Cardiac ventricle fibroblast (primary cell): ENCODE measurements around the gene TAF13. TPM values are rescaled to one million over a fixed set of nuclear protein-coding genes. Genes with fewer than 3 reads are reported as not detected.

Experiments used
- total RNA-seq: library from RNA; depleted of rRNA; stranded (reverse); fragments of >200 nt; gene quantifications from 2 replicates; pipeline ENCODE4 v1.2.3, GENCODE V29; 2015

Gene TAF13
- 39.0 and 48.9 TPM in 2 replicates for total RNA-seq

DNA sequence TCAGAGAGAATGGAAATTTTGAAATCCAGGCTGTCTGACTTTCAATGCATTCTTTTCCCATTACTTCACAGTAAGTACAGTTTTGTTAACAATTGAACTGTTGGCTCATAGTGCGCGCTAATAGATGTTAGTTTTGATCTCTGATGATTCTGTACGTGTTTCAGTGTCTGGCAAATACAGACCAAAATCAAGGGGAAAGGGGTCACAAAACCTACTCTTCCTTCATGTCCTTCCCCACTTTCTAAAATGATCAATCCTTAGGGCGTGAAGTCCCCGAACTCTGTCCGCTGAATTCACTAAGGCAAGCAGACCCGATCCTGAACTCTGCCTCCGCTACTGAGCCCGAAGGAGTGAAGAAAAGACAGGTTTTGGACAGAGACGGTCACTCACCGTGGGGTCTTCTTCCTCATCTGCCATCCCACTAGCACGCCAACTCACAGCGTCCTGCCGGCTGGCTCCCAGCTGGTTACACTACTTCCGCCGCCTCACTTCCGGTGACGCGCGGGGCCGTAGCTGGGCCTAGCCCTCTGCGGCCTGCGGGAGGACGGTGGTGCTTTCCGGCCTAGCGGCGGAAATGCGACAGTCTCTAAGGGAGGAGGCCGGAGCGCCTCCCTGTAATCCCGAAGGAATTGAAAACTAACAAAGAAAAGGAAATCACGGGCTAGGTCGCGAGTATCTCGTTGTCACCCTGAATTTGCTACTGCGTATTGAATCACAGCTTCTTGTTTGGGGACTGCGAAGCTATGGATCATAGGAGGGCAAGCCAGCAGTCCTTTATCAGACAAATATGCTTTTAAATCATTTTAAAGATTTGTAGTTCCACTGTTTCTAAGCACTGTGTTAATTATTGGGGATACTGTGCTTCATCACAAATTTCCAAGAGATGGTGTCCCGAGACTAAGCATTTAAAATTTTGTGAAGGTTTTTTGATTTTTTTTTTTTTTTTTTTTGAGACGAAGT, at the start of gene TAF13:
TAF13 (minus strand) TSS at position 473 of the 960 bp plus-strand sequence; CDS start at position 417, 56 bp downstream.

GRCh38 chr1:109113590-109114341, 38.0 kb upstream of the TAF13 start, which contains the start of gene ELAPOR1:
Gene ELAPOR1, plus strand, starts transcription at chr1:109114115. Its CDS starts 69 bp downstream, at chr1:109114184.

GRCh38 chr1:109090196-109091077, 14.6 kb upstream of the TAF13 start, which contains the start of gene TMEM167B:
Gene TMEM167B, plus strand, starts transcription at chr1:109090764. Its CDS starts 109 bp downstream, at chr1:109090873.

DNA sequence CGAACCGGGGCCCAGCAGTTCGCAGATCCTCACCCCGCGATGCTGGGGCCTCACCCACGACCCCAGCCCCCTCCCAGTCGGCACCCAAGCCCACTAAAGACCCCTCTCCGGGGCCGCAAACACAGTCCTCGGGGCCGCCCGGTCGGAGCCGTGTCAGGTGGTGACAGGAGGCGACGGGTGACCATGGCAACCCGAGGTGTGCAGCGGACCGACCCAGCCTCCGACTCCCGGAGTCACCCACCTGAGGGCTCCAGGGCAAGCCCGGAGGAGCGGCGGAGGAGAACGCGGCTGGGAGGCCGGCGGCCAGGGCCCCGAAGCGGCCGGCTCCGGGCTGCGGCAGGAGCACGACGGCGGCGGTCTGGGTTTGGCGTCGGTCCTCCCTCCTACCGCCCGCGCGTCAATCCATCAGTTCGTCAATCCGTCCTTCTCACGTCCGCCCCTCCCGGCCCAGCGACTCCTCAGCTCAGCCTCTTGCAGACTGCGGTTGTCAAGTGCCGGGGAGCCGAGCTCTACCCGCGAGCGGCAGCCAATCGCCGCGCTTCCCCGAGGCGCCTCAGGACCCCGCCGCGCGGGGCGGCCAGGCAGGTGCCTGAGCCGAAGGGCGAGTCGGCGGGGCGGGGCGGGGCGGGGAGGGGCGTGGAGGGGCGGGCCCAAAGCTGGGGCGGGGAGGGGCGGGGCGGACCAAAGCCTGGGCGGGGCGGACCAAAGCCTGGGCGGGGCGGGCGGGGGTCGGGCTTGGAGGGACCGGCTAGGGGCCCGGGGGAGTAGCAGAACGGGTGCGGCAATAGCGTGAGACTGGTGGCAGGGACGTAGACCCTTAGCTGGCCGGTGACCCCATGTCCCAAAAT, 34.0 kb downstream of the TAF13 start, which contains the start of gene WDR47:
WDR47 (minus strand) TSS at position 482 of the 848 bp plus-strand sequence. CDS start 18,590 bp downstream, outside the sequence.

Other genes starting within 250 kb of the TAF13 start
- gene AKNAD1, start 218.9 kb downstream of the TAF13 start, total RNA-seq, result 6.0 TPM in 1 of 2 replicates, not detected in the other
- 8.6 and 11.0 TPM in 2 replicates for gene GPSM2, start 199.0 kb downstream of the TAF13 start, total RNA-seq
- gene CLCC1, start 112.5 kb downstream of the TAF13 start, total RNA-seq, result 22.7 and 23.7 TPM in 2 replicates
- 4.9 and 6.8 TPM in 2 replicates for gene WDR47, start 33.9 kb downstream of the TAF13 start, total RNA-seq
- gene TMEM167B, start 14.8 kb upstream of the TAF13 start, total RNA-seq, result 19.2 and 21.7 TPM in 2 replicates
- 0.06 and 0.10 TPM in 2 replicates for gene ELAPOR1, start 38.1 kb upstream of the TAF13 start, total RNA-seq
- gene SARS1, start 137.9 kb upstream of the TAF13 start, total RNA-seq, result 137 and 161 TPM in 2 replicates
- gene CELSR2, start 173.5 kb upstream of the TAF13 start, total RNA-seq, result 0.34 and 0.44 TPM in 2 replicates
- 7.2 and 7.4 TPM in 2 replicates for gene PSRC1, start 207.1 kb upstream of the TAF13 start, total RNA-seq
- gene MYBPHL, start 231.0 kb upstream of the TAF13 start, total RNA-seq, result not detected in 2 replicates